Lower leg skin (tissue), 4 donors: ENCODE data around the gene ME1. TPM values are rescaled to one million over a fixed set of nuclear protein-coding genes. Genes with fewer than 3 reads are reported as not detected.
"Not testable (repeated sequence)": the region's sequence is repeated elsewhere in the genome, so short reads cannot be mapped to it uniquely, and the experiment has no call there.

Experiments
- DNase-seq, 2 donors: peaks; one replicate each; pipeline ENCODE4 v3.0.0-alpha.2; 2019; ENCODE audit warnings: low spot score in 2 of 2
- H3K4me3 ChIP-seq: fragments of 200-600 bp; sonication (generic); 2 replicates; pipeline ENCODE4 v1.5.1; 2017; ENCODE audit warnings: mild to moderate bottlenecking, low read depth; ENCODE audit not compliant: poor library complexity, severe bottlenecking
- POLR2A ChIP-seq, 2 donors: fragments of 450-650 bp; IDR thresholded peaks; one replicate each; pipeline ENCODE4 v1.6.1; 2016 to 2017; ENCODE audit warnings: antibody characterized with exemption in 2 of 2, mild to moderate bottlenecking in 1 of 2, moderate library complexity in 1 of 2
- WGBS, 2 donors: methylation state at CpG; one replicate each; pipeline ENCODE4 v1.1.5; 2018; 5-methylcytosine and 5-hydroxymethylcytosine counted together
- intact Hi-C: fragments of 100-400 bp; cut with DNase I; formaldehyde crosslinking; loops from one replicate; pipeline ENCODE4 v1.15.0; 2023; ENCODE audit warnings: low total_unique reads
- total RNA-seq, 4 donors: library from RNA; depleted of rRNA; stranded (reverse); fragments of >200 nt; gene quantifications; one replicate each; pipeline ENCODE4 v1.1.0, GENCODE V29; 2016
- TF ChIP-seq, protein P1 (sequence below), 3 donors: fragments of 450-650 bp; IDR thresholded peaks; one replicate each; pipeline ENCODE4 v1.5.1; 2016; ENCODE audit warnings: antibody characterized with exemption in 3 of 3, mild to moderate bottlenecking in 3 of 3, moderate library complexity in 2 of 3

ME1 gene
- total RNA-seq, 4 donors from 2014 or later = 17.3 to 55.0 (median 20.8) TPM

DNA sequence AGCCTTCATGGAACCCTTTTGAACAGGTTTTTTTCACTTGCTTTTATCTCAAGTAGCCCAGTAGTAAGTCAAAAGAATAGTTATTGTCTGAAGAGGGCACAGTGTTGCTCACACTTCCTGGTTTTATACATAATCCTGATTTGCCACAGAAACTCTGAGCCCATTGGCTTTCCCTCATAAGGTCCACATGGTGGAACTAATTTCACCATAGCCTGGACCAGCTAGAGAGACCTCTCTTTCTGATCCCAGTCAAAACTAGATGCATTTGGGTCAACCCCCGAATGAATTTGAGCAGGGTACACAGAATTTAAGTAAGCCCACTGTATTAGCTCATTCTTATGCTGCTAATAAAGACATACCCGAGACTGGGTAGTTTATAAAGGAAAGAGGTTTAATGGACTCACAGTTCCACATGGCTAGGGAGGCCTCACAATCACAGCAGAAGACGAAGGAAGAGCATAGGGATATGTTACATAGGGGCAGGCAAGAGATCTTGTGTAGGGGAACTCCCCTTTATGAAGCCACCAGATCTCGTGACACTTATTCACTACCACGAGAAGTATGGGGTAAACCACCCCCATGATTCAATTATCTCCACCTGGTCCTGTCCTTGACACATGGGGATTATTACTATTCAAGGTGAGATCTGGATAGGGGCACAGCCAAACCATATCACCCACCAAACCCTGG lies 231.5 kb downstream of the ME1 start:
- WGBS, 2 donors = 92 to 93% methylated on average over 5 of the region's 5 CpGs
- TF ChIP-seq, protein P1, sequence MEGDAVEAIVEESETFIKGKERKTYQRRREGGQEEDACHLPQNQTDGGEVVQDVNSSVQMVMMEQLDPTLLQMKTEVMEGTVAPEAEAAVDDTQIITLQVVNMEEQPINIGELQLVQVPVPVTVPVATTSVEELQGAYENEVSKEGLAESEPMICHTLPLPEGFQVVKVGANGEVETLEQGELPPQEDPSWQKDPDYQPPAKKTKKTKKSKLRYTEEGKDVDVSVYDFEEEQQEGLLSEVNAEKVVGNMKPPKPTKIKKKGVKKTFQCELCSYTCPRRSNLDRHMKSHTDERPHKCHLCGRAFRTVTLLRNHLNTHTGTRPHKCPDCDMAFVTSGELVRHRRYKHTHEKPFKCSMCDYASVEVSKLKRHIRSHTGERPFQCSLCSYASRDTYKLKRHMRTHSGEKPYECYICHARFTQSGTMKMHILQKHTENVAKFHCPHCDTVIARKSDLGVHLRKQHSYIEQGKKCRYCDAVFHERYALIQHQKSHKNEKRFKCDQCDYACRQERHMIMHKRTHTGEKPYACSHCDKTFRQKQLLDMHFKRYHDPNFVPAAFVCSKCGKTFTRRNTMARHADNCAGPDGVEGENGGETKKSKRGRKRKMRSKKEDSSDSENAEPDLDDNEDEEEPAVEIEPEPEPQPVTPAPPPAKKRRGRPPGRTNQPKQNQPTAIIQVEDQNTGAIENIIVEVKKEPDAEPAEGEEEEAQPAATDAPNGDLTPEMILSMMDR (IDR thresholded peaks at IDR 0.05) = no peak
- no peak for TF ChIP-seq POLR2A (IDR thresholded peaks at IDR 0.05)
- intact Hi-C loops = no loop called here
- H3K4me3 ChIP-seq = no peak overlapping the region
- no peak for DNase-seq

DNA sequence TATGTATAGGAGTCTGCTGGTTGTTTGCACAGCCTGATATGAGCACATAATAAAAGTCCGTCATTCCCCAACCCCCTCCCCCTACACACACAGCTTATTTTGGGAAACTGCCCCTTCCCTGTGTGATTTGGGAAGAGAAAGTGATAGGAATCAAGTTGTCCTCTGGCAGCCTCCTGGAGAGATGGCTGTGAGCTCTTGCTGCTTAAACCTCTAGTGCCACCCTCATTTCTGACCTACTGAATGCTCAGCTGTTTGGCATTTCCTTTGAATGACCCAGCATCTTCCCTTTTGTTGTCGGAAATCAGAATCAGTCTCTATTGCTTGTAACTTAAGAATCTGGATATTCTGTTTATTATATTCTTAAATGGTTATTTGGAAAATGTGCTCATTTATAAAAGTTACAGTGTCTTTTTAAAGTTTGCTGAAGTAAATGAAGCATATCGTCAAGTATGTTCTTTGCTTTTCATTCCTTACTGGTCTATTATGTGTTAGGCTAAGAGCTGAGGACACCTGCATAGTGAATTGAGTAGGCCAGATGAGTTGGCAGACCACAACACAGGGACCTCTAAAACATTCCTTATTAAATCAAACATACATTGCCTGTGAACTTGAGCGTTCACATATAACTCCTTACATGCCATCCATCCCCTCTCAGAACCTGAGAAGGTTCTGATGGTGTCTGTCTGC lies 232.2 kb downstream of the ME1 start:
- no peak overlapping the region for H3K4me3 ChIP-seq
- 92 to 97% methylated on average over 4 of the region's 4 CpGs for WGBS, 2 donors
- TF ChIP-seq, protein P1 (IDR thresholded peaks at IDR 0.05) = no peak
- TF ChIP-seq POLR2A (IDR thresholded peaks at IDR 0.05) = no peak
- DNase-seq = no peak
- intact Hi-C loops = no loop called here

DNA sequence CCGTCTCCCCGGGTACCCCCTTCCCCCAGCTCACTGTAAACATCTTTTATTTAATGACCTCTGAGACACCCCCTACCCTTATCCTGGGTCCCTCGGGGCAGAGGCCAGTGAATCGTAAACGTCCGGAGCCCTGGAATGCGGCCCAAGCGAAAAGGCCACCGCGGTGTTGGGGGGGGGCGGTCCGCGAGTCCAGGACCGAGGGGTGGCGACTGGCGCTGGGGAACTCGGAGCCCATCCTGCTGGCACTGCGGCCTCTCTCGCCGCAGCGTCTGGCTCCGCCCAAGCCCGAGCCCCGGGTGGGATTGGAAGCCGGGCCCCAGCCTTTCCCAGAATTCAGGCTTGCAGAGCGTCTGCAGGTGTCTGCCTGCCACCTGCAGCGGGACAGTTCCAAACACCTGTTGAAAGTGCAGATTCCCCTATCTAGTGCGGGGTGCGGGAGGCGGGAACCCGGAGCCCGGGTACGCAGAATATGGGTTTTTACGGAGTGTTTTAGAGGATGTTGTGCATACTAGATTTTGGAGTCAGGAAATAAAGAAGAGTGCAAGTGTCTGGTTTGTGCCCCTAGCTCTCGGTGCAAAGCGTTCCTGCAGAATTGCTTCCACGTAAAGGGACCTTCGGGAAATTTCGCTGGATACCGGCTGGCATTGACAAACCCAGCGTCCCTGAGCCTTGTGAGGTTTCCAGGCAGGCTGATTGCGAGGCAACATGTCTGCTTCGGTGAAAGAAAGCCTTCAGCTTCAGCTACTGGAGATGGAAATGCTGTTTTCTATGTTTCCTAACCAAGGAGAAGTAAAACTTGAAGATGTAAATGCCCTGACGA lies 236.9 kb downstream of the ME1 start:
- intact Hi-C loops = no loop called here
- 3 to 8% methylated on average over 32 to 41 of the region's 44 CpGs for WGBS, 2 donors
- peak in 1 of 2 donors; percentile 90 for DNase-seq
- peak overlapping the region; percentile 82 for H3K4me3 ChIP-seq
- no peak for TF ChIP-seq POLR2A (IDR thresholded peaks at IDR 0.05)
- TF ChIP-seq, protein P1 (IDR thresholded peaks at IDR 0.05) = no peak

DNA sequence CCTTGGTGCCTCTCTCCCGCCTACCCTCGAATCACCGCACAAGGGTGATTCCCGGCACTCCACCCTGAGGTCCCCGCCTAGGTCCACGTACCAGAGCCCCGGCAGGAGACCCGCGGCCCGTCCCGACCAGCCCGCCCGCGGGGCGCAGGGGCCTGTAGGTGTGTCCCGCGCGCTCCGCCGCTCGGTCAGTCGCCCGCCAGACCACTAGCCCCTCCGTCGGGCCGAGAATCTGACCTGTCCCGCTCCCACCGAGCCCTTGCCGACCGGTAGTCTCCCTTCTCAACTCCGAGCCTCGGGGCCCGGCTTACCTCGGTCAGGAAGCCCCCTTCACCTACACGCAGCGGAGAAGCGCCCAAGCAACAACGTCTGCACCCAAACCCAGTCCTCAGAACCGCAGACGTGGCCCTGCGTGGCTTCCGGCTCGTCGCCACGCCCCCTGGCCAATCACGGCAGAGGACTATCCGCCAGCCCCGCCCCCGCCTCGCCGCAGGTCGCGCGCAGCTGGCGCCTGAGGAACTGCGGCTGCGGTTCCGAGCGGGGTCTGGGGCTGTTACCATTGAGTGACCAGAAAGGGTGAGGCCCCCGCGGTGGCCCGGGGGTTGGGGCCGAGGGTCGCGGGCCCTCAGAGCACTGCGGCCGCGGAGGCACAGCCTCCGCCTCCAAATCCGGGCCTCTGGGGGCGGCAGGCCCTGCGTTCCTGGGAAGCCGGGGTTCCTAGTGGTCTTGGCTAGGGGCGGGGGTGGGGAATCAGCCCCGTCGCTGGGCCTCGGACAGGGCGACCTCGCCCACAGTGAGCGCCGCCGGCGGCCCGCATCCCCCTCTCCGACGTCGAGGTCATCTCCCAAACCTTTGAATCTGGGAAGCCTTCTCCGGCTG lies 237.7 kb downstream of the ME1 start, which contains the start of the genes PGM3 and RWDD2A:
Gene PGM3 (minus strand): TSS at position 395 of the 876 bp plus-strand sequence. CDS start 2,253 bp downstream, outside the sequence.
Gene RWDD2A (plus strand): TSS at position 487 of the 876 bp plus-strand sequence. CDS start 1,095 bp downstream, outside the sequence.
- intact Hi-C loops = no loop called here
- peak within 1 kb of the TSS; percentile 82 for H3K4me3 ChIP-seq
- peak; percentile 87 to 98 for DNase-seq
- TF ChIP-seq, protein P1 (IDR thresholded peaks at IDR 0.05) = no peak
- no peak for TF ChIP-seq POLR2A (IDR thresholded peaks at IDR 0.05)
- 1% methylated on average over 43 to 70 of the region's 88 CpGs for WGBS, 2 donors

DNA sequence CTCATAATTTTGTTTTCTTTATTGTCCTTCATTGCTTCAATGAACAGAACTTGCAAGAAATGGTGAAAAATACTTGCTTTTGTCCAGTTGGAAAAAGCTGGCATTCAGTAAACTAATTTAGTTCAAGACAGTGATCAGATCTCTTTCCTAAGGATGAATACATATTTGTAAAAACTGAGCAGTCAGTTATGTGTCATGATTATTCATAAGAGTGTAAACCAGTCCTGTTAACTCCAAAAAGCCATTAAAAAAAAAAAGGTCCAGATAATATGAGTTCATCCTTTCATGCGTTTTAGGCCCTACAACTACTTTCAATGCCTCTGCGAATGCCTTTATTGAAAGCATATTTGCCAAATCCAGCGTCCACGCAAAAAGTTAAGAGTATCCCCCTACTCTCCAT lies 238.4 kb downstream of the ME1 start:
- no peak for TF ChIP-seq POLR2A (IDR thresholded peaks at IDR 0.05)
- TF ChIP-seq, protein P1 (IDR thresholded peaks at IDR 0.05) = no peak
- intact Hi-C loops = no loop called here
- H3K4me3 ChIP-seq = peak overlapping the region; percentile 82
- DNase-seq = no peak
- 0 to 1% methylated on average over 4 of the region's 4 CpGs for WGBS, 2 donors

DNA sequence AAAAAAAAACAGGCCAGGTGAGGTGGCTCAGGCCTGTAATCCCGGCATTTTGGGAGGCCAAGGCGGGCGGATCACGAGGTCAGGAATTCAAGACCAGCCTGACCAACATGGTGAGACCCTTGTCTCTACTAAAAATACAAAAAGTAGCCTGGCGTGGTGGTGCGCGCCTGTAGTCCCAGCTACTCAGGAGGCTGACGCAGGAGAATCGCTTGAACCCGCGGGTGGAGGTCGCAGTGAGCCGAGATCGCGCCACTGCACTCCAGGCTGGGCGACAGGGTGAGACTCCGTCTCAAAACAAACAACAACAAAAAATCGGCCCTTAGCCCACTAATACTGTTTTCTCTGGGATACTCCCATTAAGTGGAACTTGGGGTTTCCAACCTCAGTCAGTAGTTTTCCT lies 238.9 kb downstream of the ME1 start:
- intact Hi-C loops, DNase-seq, H3K4me3 ChIP-seq: not testable (repeated sequence)
- 93% methylated on average over 18 of the region's 18 CpGs for WGBS, 2 donors
